Peyer's patch (tissue), 4 donors: ENCODE measurements around the gene KIR2DL4.

ENCODE experiments used
- CTCF ChIP-seq, 6 experiments: fragments of 450-650 bp in 4 of 6; fragments of 200-600 bp in 2 of 6; sonication (generic) in 1 of 6; IDR thresholded peaks; one replicate each; pipeline ENCODE4 v1.5.1; 2017 to 2019; ENCODE audit warnings: antibody characterized with exemption in 6 of 6, mild to moderate bottlenecking in 3 of 6, moderate library complexity in 1 of 6
- POLR2A ChIP-seq, 2 donors: fragments of 450-650 bp; IDR thresholded peaks; one replicate each; pipeline ENCODE4 v1.5.1; 2017; ENCODE audit warnings: antibody characterized with exemption in 2 of 2, mild to moderate bottlenecking in 2 of 2, moderate library complexity in 2 of 2

GRCh38 chr19:54790711-54791110 lies 12.7 kb upstream of the KIR2DL4 start:
- TF ChIP-seq POLR2A (IDR thresholded peaks at IDR 0.05): no peak
- no peak for TF ChIP-seq CTCF (IDR thresholded peaks at IDR 0.05)
